DOHH2 (cell line): Measurements from ENCODE around the gene MT1X.

Experiments
- H3F3A ChIP-seq: fragments of 200-600 bp; sonication (generic), shearing (Covaris generic); 2 replicates; pipeline ENCODE4 v1.6.0; 2016; ENCODE audit warnings: antibody characterized with exemption, mild to moderate bottlenecking; ENCODE audit not compliant: control insufficient read depth, insufficient read depth
- H3K27ac ChIP-seq: fragments of 200-600 bp; sonication (generic); 2 replicates; pipeline ENCODE4 v1.5.1; 2014; ENCODE audit warnings: low read depth, mild to moderate bottlenecking, low read length, moderate library complexity
- H3K27me3 ChIP-seq: fragments of 200-600 bp; sonication (generic); 2 replicates; pipeline ENCODE4 v1.6.1; 2014; ENCODE audit warnings: mild to moderate bottlenecking, low read length, mixed read lengths; ENCODE audit not compliant: control insufficient read depth
- H3K36me3 ChIP-seq: fragments of 200-600 bp; sonication (generic); 2 replicates; pipeline ENCODE4 v1.6.1; 2014; ENCODE audit warnings: mild to moderate bottlenecking, low read length, moderate library complexity, mixed read lengths; ENCODE audit not compliant: control insufficient read depth
- H3K4me1 ChIP-seq: fragments of 200-600 bp; sonication (generic); 2 replicates; pipeline ENCODE4 v1.6.1; 2014; ENCODE audit warnings: mild to moderate bottlenecking, low read length, mixed read lengths; ENCODE audit not compliant: control insufficient read depth
- H3K4me2 ChIP-seq: fragments of 200-600 bp; sonication (generic); 2 replicates; pipeline ENCODE4 v1.6.0; 2014; ENCODE audit warnings: mild to moderate bottlenecking, low read length, moderate library complexity
- H3K4me3 ChIP-seq: fragments of 200-600 bp; sonication (generic); 2 replicates; pipeline ENCODE4 v1.5.1; 2014; ENCODE audit warnings: mild to moderate bottlenecking, low read length, mixed read lengths
- H3K79me2 ChIP-seq: fragments of 200-600 bp; sonication (generic); 2 replicates; pipeline ENCODE4 v1.6.1; 2014; ENCODE audit warnings: mild to moderate bottlenecking, low read length, mixed read lengths; ENCODE audit not compliant: control insufficient read depth
- H3K9me2 ChIP-seq: fragments of 200-600 bp; sonication (generic); replicated peaks from 2 replicates; pipeline ENCODE4 v1.6.1; 2014; ENCODE audit warnings: mild to moderate bottlenecking, low read length, mixed read lengths; ENCODE audit not compliant: control insufficient read depth
- H3K9me3 ChIP-seq: fragments of 200-600 bp; sonication (generic); 2 replicates; pipeline ENCODE4 v1.6.1; 2014; ENCODE audit warnings: antibody characterized with exemption, low read length, mixed read lengths; ENCODE audit not compliant: control insufficient read depth, insufficient read depth
- H4K20me1 ChIP-seq: fragments of 200-600 bp; sonication (generic); 2 replicates; pipeline ENCODE4 v1.6.0; 2014; ENCODE audit warnings: low read depth, mild to moderate bottlenecking, antibody characterized with exemption, low read length, moderate library complexity; ENCODE audit not compliant: control insufficient read depth, insufficient read depth
- CTCF ChIP-seq: fragments of 200-600 bp; sonication (generic); IDR thresholded peaks from one replicate; pipeline ENCODE4 v1.5.1; 2014; ENCODE audit warnings: antibody characterized with exemption, mild to moderate bottlenecking, low read depth, low read length; ENCODE audit not compliant: poor library complexity, severe bottlenecking
- EZH2phosphoT487 ChIP-seq: fragments of 200-600 bp; sonication (generic); IDR thresholded peaks from 2 replicates; pipeline ENCODE4 v1.6.1; 2017; ENCODE audit warnings: borderline replicate concordance, mild to moderate bottlenecking, antibody characterized with exemption, low read length, moderate library complexity, mixed read lengths

MT1X gene

DNA sequence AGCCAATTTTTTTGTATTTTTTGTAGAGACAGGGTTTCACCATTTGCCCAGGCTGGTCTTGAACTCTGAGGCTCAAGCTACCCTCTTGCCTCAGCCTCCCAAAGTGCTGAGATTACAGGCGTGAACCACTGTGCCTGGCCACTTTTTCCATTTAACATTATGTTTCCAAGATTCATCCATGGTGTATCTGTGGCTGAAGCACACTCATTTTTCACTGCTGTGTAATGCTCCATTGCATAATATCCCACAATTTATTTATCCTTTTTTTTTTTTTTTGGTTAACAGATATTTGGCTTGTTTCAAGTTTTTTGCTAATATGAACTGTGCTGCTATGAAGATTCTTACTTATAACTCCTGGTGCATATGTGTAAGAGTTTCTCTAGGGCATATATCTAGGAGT, 45.8 kb downstream of the MT1X start:
- Histone ChIP-seq H3K4me3 (no peak overlapping the region), H3K79me2 (peaks cover 34% of the 10 kb centered on the region)
- TF ChIP-seq CTCF (no peak), EZH2phosphoT487 (no peak)

DNA sequence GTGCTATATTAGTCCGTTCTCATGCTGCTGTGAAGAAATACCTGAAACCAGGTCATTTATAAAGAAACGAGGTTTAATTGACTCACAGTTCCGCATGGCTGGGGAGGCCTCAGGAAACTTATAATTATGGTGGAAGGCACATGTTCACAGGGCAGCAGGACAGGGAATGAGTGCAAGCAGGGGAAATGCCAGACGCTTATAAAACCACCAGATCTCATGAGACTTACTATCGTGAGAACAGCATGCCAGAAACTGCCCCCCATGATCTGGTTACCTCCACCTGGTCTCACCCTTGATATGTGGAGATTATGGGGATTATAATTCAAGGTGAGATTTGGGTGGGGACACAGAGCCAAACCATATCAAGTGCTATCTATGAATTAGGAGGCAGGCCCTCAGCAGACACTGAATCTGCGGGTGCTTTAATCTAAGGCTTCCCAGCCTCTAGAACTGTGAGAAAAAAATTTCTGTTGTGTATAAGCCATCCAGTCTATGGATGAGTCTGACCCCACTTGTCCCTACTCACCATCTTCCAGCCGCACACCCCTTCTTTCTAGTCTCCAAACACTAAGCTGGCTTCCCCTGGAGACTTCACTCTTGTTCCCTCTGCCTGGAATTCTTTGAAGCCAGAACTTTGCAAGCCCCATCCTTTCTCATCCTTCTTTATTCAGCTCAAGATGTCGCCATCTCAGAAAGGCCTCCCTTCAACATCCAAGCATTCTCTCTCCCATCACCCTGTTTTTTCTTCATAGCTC, 46.9 kb downstream of the MT1X start:
- peaks cover 4% of the 10 kb centered on the region for H3K36me3 ChIP-seq
- H3K4me3 ChIP-seq: peak overlapping the region; percentile 100
- peak overlapping the region; percentile 76 for H3K4me2 ChIP-seq
- peaks cover 12% of the 10 kb centered on the region; the same call in 1 of the 2 replicates for H4K20me1 ChIP-seq
- no peaks in the 10 kb centered on the region for H3K9me2 ChIP-seq
- no peaks in the 10 kb centered on the region for H3F3A ChIP-seq
- TF ChIP-seq CTCF (no peak), EZH2phosphoT487 (no peak)
- H3K79me2 ChIP-seq: peaks cover 46% of the 10 kb centered on the region
- H3K9me3 ChIP-seq: no peaks in the 10 kb centered on the region
- no peak overlapping the region for H3K27ac ChIP-seq
- H3K4me1 ChIP-seq: peaks cover 38% of the 10 kb centered on the region
- H3K27me3 ChIP-seq: no peaks in the 10 kb centered on the region; the same call in 1 of the 2 replicates

More for the DNA sequence above, 45.8 kb downstream of the MT1X start:
- Histone ChIP-seq H3K4me2 (no peak overlapping the region), H3F3A (no peaks in the 10 kb centered on the region), H4K20me1 (peaks cover 11% of the 10 kb centered on the region; the same call in 1 of the 2 replicates), H3K27ac (no peak overlapping the region), H3K9me2 (no peaks in the 10 kb centered on the region), H3K9me3 (no peaks in the 10 kb centered on the region), H3K36me3 (no peaks in the 10 kb centered on the region), H3K27me3 (no peaks in the 10 kb centered on the region; the same call in 1 of the 2 replicates), H3K4me1 (peaks cover 34% of the 10 kb centered on the region)

DNA sequence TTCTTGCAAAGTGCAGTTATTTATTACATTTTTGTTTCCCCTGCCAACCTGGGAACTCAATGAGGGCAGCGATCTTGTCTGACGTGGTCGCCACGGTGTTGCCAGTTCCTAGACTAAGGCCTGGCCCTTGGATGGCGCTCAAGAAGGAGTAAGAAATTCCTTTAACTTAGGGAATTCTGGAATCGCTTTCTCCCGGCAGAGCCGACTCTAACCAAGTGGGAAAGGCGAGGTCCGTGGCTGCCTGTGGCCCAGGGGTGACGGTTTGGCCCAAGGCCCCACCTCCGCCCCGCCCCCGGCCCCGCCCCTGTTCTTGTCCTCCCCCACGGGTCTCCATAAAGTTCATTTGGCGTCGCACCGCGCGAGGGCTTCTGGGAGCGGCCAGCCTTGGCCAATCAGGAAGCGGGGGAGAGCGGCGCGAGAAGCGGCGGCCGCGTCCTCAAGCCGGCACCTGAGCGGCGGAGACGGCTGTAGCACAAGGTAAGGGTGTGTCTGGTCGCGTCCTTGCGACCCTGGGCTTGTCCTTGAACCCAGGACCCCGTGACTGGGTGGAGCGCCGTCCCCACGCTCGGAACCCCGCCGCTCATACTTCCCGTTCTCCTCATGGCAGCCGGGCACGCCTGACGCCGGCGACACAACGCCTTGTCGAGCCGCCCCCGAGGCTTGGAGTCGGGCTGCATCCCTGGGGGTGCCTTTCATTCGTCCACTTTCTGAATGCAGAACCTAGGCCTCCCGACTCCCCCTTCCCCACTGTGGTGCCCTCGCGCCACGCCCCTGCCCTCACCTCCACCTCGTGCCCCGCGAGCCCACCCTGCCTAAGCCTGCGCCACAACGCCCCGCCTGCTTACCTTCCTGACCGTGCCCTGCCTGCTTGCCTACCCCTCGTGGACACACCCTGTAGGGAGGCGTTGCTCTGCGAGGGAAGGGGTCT, 47.7 kb downstream of the MT1X start, which contains the start of gene NUP93:
TSS of gene NUP93 (plus strand) at position 395 of the 928 bp plus-strand sequence. CDS start 18,119 bp downstream, outside the sequence.
- Histone ChIP-seq H3K27me3 (no peaks in the 10 kb centered on the region), H3K4me3 (peak within 1 kb of the TSS; percentile 100), H3K4me1 (peaks cover 46% of the 10 kb centered on the region), H3K36me3 (peaks cover 10% of the 10 kb centered on the region), H3K79me2 (peaks cover 54% of the 10 kb centered on the region), H3K9me3 (no peaks in the 10 kb centered on the region), H3F3A (no peaks in the 10 kb centered on the region), H3K4me2 (peak within 1 kb of the TSS; percentile 76), H3K27ac (no peak within 1 kb of the TSS; the same call in 1 of the 2 replicates), H3K9me2 (no peaks in the 10 kb centered on the region), H4K20me1 (peaks cover 20% of the 10 kb centered on the region; the same call in 1 of the 2 replicates)
- TF ChIP-seq EZH2phosphoT487 (no peak), CTCF (peak; percentile 48)
